Heart left ventricle (tissue), 16 donors: ENCODE measurements around the gene SEC31A. TPM values are rescaled to one million over a fixed set of nuclear protein-coding genes. Genes with fewer than 3 reads are reported as not detected.

Experiments
- ATAC-seq, 4 donors: fragments of 200-7000 bp; cut with Tn5 transposase; one replicate each; pipeline ENCODE4 v1.9.1; 2020 to 2022; ENCODE audit warnings: moderate library complexity in 4 of 4, mild to moderate bottlenecking in 3 of 4, moderate number of reproducible peaks in 1 of 4
- DNase-seq, 5 donors: peaks; one replicate each; pipeline ENCODE4 v3.0.0-alpha.2; 2020
- H3K27ac ChIP-seq, 12 donors: fragments of 200-600 bp; sonication (generic) in 4 of 12; one replicate each; pipeline versions ENCODE4 v1.5.0 to v1.8.0; 2016 to 2022; ENCODE audit warnings: mild to moderate bottlenecking in 2 of 12
- H3K27me3 ChIP-seq, 9 donors: fragments of 200-600 bp; sonication (generic) in 2 of 9; one replicate each; pipeline versions ENCODE4 v1.5.1 to v1.8.0; 2016 to 2022; ENCODE audit warnings: mild to moderate bottlenecking in 3 of 9
- H3K36me3 ChIP-seq, 9 donors: fragments of 200-600 bp; sonication (generic) in 2 of 9; one replicate each; pipeline versions ENCODE4 v1.5.0 to v1.8.0; 2018 to 2022; ENCODE audit warnings: mild to moderate bottlenecking in 2 of 9
- H3K4me1 ChIP-seq, 12 donors: fragments of 200-600 bp; sonication (generic) in 4 of 12; one replicate each; pipeline versions ENCODE4 v1.5.0 to v1.8.0; 2016 to 2022; ENCODE audit warnings: mild to moderate bottlenecking in 3 of 12
- H3K4me3 ChIP-seq, 12 donors: fragments of 200-600 bp; sonication (generic) in 4 of 12; one replicate each; pipeline versions ENCODE4 v1.5.0 to v1.8.0; 2017 to 2022; ENCODE audit warnings: mild to moderate bottlenecking in 9 of 12, moderate library complexity in 4 of 12
- H3K9me3 ChIP-seq, 12 donors: fragments of 200-600 bp; sonication (generic) in 4 of 12; one replicate each; pipeline versions ENCODE4 v1.5.0 to v1.8.0; 2016 to 2022; ENCODE audit warnings: mild to moderate bottlenecking in 1 of 12
- CTCF ChIP-seq, 12 donors: fragments of 200-600 bp; sonication (generic) in 4 of 12; IDR thresholded peaks; one replicate each; pipeline versions ENCODE4 v1.5.0 to v1.8.0; 2018 to 2022; ENCODE audit warnings: antibody characterized with exemption in 12 of 12, mild to moderate bottlenecking in 5 of 12
- POLR2A ChIP-seq, 2 donors: fragments of 450-650 bp; IDR thresholded peaks; one replicate each; pipeline ENCODE4 v1.6.1; 2017; ENCODE audit warnings: antibody characterized with exemption in 2 of 2, mild to moderate bottlenecking in 2 of 2, moderate library complexity in 2 of 2
- WGBS, 4 donors: extraction: QIAGEN DNeasy Blood & Tissue Kit in 2 of 4; methylation state at CpG; one replicate each; pipeline versions ENCODE4 v1.1.5 to v1.1.7; 2013 to 2018; 5-methylcytosine and 5-hydroxymethylcytosine counted together
- intact Hi-C, 10 donors: fragments of 100-400 bp; cut with DNase I; formaldehyde crosslinking; loops; one replicate each; pipeline versions ENCODE4 v1.11.1 to v1.14.2; 2022
- polyA plus RNA-seq, 2 donors: library from polyadenylated mRNA; stranded (reverse); fragments of 200-250 nt; gene quantifications; one replicate each; pipeline ENCODE4 v1.2.3, GENCODE V29; 2013
- total RNA-seq, 9 donors: library from RNA; depleted of rRNA in 2 of 9; stranded (reverse); fragments of >200 nt in 2 of 9; fragmentation: NEBNext Ultra II Directional in 3 of 9; extraction: Animal tissue kit (Norgen Biotek cat#: 25700) in 3 of 9; gene quantifications; one replicate each; pipeline versions ENCODE4 v1.1.0 to v1.2.4, GENCODE V29; 2016 to 2023
- donor health status: ischemic (EF 13 %, LVEDD 7.1; RV severe dilation, severe dysfunction).
- donor health status: healthy with polysubstance abuse.
- donor health status: DM: no; HTN: yes; CAD: no.
- donor health status: DM: no; HTN: no; CAD: no.
- donor health status: ischemic (EF 25% LVEDD 6.9; RV normal size, moderate dysfunction).
- donor health status: ischemic (EF 25% LVEDD 5.7; RV mildly dilated, moderate dysfunction).
- donor health status: healthy.
- donor health status: DM: yes; HTN: yes; CAD: no.
- donor health status: ischemic (EF 35%, LVEDD 5.7; RV mildly dilated, moderate dysfunction).
- donor health status: nonischemic (EF 11% LVEDD 7.7; RV severe dilation, severe dysfunction).
- donor health status: DM: yes; HTN: yes; CAD: no.
- donor health status: PGD.
- donor health status: ischemic (EF 29% LVEDD 5.4; RV normal size, mild dysfunction).
- donor health status: nonischemic (EF 23%, LVEDD 6.1; RV moderate dilation, normal function).

The SEC31A gene
- total and polyA plus RNA-seq, 11 donors: 81.0 to 168 (median 101) TPM

DNA sequence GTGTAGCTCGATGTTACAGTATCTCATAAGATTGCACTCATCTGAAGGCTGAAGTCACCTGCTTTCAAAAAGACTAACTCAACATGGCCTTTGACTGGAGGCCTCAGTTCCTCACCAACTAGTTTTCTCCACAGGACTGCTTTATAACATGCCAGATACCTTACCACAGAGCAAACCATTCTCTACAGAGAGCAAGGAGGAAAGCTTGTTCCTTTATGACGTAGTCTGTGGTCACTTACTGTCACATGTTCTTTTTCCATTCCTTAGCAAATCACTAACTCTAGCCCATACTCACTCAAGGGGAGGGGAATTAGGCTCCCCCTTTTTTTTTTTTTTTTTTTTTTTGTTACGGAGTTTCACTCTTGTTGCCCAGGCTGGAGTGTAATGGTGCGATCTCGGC is 12.8 kb upstream of the SEC31A start:
- no peak for ATAC-seq
- peaks cover 0 to 44% (median 20%) of the 10 kb centered on the region in 9 donors for H3K36me3 ChIP-seq
- TF ChIP-seq CTCF (IDR thresholded peaks at IDR 0.05) (no peak), POLR2A (IDR thresholded peaks at IDR 0.05) (no peak)
- intact Hi-C loops: loop anchor here in 6 of 10 donors (5.0 to 10.0 kb wide), 4 partner anchors 109 to 441 kb away; partner anchors contain the start of gene LIN54 (in 4 of the 6)
- H3K27me3 ChIP-seq: no peaks in the 10 kb centered on the region
- H3K4me3 ChIP-seq: no peak overlapping the region
- H3K27ac ChIP-seq: no peak overlapping the region
- DNase-seq: no peak
- WGBS, 4 donors: 91 to 97% (median 95%) methylated on average over 5 of the region's 5 CpGs
- no peaks in the 10 kb centered on the region for H3K9me3 ChIP-seq
- H3K4me1 ChIP-seq: peaks cover 0 to 30% (median 14%) of the 10 kb centered on the region in 12 donors

- peaks cover 0 to 36% (median 17%) of the 10 kb centered on the region in 9 donors for H3K36me3 ChIP-seq
- peak overlapping the region; percentile 42 to 85 (median 74) for H3K4me3 ChIP-seq
- ATAC-seq (no peak), DNase-seq (no peak)
- no peaks in the 10 kb centered on the region for H3K27me3 ChIP-seq
- no peaks in the 10 kb centered on the region for H3K9me3 ChIP-seq
- H3K4me1 ChIP-seq: peaks cover 0 to 49% (median 33%) of the 10 kb centered on the region in 12 donors
- TF ChIP-seq CTCF (IDR thresholded peaks at IDR 0.05) (no peak), POLR2A (IDR thresholded peaks at IDR 0.05) (no peak)
- 0 to 1% (median 0%) methylated on average over 8 of the region's 8 CpGs for WGBS, 4 donors
- H3K27ac ChIP-seq: peak overlapping the region; percentile 96 to 100 (median 99)
- intact Hi-C loops: loop anchor here in 6 of 10 donors (2.0 to 10.0 kb wide), 6 partner anchors 111 to 439 kb away; partner anchors contain the start of genes LIN54 (in 4 of the 6) and COPS4 (in 1 of the 6)
Observed at GRCh38 chr4:82901183-82901718, 10.3 kb upstream of the SEC31A start.

- Histone ChIP-seq H3K27ac (peak within 1 kb of the TSS; percentile 96 to 100 (median 99)), H3K4me3 (peak within 1 kb of the TSS; percentile 42 to 85 (median 74)), H3K4me1 (peaks cover 0 to 47% (median 33%) of the 10 kb centered on the region in 12 donors), H3K9me3 (no peaks in the 10 kb centered on the region), H3K36me3 (peaks cover 0 to 36% (median 20%) of the 10 kb centered on the region in 9 donors), H3K27me3 (no peaks in the 10 kb centered on the region)
- TF ChIP-seq CTCF (IDR thresholded peaks at IDR 0.05) (no peak), POLR2A (IDR thresholded peaks at IDR 0.05) (peak in 1 of 2 donors; percentile 65)
- WGBS, 4 donors: 0 to 1% (median 1%) methylated on average over 28 to 67 of the region's 67 CpGs
- ATAC-seq (peak; percentile 97 to 99 (median 99)), DNase-seq (peak; percentile 98 to 99 (median 99))
- intact Hi-C loops: loop anchor here in 7 of 10 donors (1.0 to 10.0 kb wide), 7 partner anchors 9 to 438 kb away; partner anchors contain the start of genes LIN54 (in 4 of the 7), SEC31A (in 4 of the 7) and COPS4 (in 1 of the 7)
Observed at GRCh38 chr4:82900411-82901182, 9.6 kb upstream of the SEC31A start, which contains the start of gene THAP9. THAP9 (plus strand) TSS chr4:82900735; CDS start chr4:82900803, 68 bp downstream.

GRCh38 chr4:82900066-82900410 is 9.1 kb upstream of the SEC31A start:
- TF ChIP-seq POLR2A (IDR thresholded peaks at IDR 0.05) (no peak), CTCF (IDR thresholded peaks at IDR 0.05) (no peak)
- intact Hi-C loops: loop anchor here in 7 of 10 donors (1.0 to 10.0 kb wide), 7 partner anchors 9 to 438 kb away; partner anchors contain the start of genes LIN54 (in 4 of the 7), SEC31A (in 4 of the 7) and COPS4 (in 1 of the 7)
- Histone ChIP-seq H3K4me3 (peak overlapping the region; percentile 42 to 85 (median 74)), H3K27me3 (no peaks in the 10 kb centered on the region), H3K4me1 (peaks cover 0 to 41% (median 33%) of the 10 kb centered on the region in 12 donors), H3K9me3 (no peaks in the 10 kb centered on the region), H3K27ac (peak overlapping the region; percentile 96 to 100 (median 99)), H3K36me3 (peaks cover 0 to 36% (median 23%) of the 10 kb centered on the region in 9 donors)
- 0 to 1% (median 0%) methylated on average over 14 of the region's 14 CpGs for WGBS, 4 donors
- DNase-seq (no peak), ATAC-seq (peak; percentile 1 to 11 (median 8))
